ENCODE measurements around the gene NIPSNAP2.
"Not testable (repeated sequence)": the region's sequence is repeated elsewhere in the genome, so short reads cannot be mapped to it uniquely, and the experiment has no call there.

- TF ChIP-seq YY1 (IDR thresholded peaks at IDR 0.05; ENCODE audit: insufficient read depth, insufficient read length); ZNF274 (IDR thresholded peaks at IDR 0.05; ENCODE audit: low read depth, low read length); SUZ12 (IDR thresholded peaks at IDR 0.05; ENCODE audit: extremely low read depth, insufficient read depth, insufficient read length): not testable (repeated sequence)
Observed at GRCh38 chr7:56032578-56032977, 68.2 kb downstream of the NIPSNAP2 start.

Data from NT2/D1 (cell line).